Activated naive CD4-positive, alpha-beta T cell treated with anti-CD3 and anti-CD28 coated beads, Interleukin-2, amount 50 U/mL, for 16 hours (primary cell): ENCODE data around the gene RNF130.
"Not testable (repeated sequence)": the region's sequence is repeated elsewhere in the genome, so short reads cannot be mapped to it uniquely, and the experiment has no call there.

Source experiments
- DNase-seq: peaks from one replicate; pipeline ENCODE4 v3.0.0-alpha.2; 2020

The RNF130 gene

GRCh38 chr5:180053061-180053602 lies 18.4 kb downstream of the RNF130 start:
- no peak for DNase-seq

- no peak for DNase-seq
These were observed 19.2 kb downstream of the RNF130 start for GRCh38 chr5:180052211-180052818.

DNA sequence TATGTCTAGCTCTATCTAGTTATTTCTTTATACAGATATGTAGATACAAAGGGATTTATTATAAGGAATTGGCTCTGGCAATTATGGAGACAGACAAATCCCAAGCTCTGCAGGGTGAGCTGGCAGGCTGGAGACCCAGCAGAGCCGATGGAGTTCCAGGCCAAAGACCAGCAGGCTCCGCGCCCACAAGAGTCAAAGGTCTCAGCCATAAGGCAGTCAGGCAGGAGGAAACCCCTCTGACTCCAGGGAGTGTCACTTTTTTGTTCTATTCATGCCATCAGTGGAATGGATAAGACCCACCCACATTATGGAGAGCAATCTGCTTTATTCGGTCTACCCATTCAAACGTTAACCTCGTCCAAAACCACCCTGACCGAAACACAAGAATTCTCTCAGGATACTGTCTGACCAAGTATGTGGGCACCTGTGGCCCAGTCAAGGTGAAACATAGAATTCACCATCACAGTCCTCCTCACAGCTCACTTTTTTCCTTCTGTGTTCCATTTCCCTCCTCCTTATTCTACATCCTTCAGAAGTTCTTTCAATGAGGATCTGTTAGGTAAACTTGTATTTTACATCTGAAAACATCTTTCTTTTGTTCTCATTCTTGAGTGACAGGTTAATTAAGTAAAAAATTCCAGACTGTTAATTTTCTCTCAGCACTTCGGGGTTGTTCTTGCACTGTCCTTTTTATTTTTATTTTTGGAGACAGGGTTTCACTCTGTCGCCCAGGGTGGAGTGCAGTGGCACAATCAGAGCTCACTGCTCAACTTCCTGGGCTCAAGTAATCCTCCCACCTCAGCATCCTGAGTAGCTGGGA lies 21.2 kb downstream of the RNF130 start:
- no peak for DNase-seq

DNA sequence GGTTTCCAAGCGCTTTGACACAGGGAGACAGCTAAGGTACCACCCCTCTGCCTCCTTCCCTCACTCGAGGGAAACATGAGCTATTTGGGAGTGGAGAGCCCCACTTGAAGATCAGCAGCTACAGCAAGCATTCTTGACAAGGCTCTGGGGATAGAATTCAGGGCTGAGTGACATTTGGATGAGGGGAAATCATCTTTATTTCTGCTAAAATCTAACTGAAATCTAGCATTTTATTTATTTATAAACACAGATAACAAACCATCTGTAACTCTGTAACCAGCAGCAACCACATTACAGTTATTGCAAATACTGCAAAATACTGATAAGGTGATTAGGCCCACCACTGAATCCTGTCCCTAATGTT lies 22.4 kb downstream of the RNF130 start:
- DNase-seq = no peak

DNA sequence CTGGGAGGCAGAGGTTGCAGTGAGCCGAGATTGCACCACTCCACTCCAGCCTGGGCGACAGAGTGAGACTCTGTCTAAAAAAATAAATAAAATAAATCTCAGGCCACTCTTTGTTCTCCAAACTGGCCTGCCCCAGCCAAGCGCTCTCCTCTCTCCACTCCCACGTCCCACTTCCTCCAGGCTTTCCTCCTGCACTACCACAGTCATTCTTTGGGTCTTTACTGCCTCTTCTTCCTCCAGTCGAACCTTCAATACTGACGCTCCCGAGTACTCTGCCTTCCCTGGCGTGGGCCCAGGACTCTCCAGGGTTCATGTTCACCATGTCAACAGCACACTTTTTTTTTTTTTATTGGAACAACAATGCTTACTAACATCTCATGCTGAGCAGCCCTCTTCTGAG lies 23.9 kb downstream of the RNF130 start:
- no peak for DNase-seq

GRCh38 chr5:180046656-180047055 lies 24.9 kb downstream of the RNF130 start:
- DNase-seq = no peak

- no peak for DNase-seq
These were observed 25.6 kb downstream of the RNF130 start for GRCh38 chr5:180045889-180046499.

- DNase-seq = no peak
These were observed 28.2 kb downstream of the RNF130 start for GRCh38 chr5:180043377-180043776.

DNA sequence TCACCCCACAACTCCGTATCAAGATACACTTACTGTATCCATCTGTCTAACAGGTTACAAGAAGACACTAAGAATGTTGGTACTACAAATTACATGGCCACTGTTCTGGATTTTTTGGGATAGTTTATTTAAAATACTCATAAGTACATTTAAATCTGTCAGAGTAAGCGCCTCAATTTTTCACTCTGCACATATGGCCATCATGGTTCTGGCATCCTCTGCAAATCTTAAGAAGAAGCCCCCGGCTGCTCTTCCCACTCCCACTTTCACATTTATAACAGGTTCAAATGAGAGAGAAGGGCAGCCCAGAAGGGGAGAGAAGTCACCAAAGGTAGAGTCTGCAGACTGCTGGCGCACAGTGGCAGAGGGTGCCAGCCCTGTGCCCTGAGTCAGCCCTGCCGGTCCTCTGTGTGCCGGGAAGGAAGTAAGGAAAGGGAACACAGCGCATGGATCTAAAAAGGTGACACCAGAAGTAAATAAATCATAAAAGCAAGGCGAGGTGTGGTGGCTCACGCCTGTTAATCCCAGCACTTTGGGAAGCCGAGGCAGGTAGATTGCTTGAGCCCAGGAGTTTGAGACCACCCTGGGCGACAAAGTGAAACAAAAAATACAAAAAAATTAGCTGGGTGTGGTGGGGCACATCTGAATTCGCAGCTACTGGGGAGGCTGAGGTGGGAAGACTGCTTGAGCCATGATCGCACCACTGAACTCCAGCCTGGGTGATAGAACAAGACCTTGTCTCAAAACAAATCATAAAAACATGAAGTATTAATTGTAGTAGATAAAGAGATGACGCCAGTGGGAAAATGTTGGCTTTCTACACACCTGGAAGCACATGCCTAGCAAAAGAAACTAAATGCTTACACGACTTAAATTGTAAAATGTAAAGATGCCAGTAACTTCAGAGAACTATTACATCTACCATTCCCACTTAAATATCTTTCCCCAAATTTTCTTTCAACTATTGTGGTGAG lies 30.0 kb downstream of the RNF130 start:
- DNase-seq = no peak

DNA sequence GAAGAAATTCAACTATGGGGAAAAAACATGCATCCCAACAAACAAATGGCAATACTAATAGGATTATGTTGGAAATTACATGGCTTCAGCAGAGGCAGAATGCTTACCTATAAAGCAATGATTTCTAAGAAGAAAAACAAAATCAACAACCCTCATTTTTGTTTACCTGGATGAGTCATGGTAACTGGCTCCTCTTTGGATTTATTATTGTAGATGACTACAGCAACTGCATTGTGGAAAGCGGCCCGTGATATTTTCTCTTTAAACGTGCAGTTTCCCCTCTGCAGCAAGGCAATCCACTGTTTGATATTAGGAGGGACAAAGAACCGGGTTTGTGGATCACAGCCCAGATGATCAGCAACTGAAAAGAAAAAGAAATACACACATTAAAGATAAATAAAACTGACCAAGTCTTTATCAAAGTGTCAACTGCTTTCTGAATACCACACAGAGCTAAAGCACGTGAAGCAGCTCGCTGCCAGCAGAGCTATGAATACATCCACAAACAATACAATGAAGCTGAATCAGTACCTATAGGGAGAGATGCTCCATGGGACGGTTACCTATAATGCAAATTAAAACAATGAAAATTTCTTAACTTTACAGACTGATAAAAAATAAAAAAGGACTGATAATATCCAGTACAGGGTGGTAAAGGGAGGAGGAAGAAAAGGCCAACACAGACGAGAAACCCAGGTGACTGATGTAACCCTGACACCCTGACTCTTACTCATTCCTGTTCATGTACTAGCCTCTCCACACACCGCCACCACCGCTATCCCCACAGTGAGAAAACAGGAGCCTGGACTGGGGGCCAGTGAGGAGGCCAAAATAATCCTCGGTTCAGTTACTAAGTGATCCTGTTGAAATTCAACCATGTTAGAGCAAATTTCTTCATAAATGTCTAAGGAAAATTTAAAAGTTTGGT lies 31.0 kb downstream of the RNF130 start:
- no peak for DNase-seq

GRCh38 chr5:180035206-180035931 lies 36.2 kb downstream of the RNF130 start:
- no peak for DNase-seq

- no peak for DNase-seq
These were observed 37.0 kb downstream of the RNF130 start for GRCh38 chr5:180034564-180034963.

GRCh38 chr5:180027459-180028089 lies 44.0 kb downstream of the RNF130 start:
- no peak for DNase-seq

DNA sequence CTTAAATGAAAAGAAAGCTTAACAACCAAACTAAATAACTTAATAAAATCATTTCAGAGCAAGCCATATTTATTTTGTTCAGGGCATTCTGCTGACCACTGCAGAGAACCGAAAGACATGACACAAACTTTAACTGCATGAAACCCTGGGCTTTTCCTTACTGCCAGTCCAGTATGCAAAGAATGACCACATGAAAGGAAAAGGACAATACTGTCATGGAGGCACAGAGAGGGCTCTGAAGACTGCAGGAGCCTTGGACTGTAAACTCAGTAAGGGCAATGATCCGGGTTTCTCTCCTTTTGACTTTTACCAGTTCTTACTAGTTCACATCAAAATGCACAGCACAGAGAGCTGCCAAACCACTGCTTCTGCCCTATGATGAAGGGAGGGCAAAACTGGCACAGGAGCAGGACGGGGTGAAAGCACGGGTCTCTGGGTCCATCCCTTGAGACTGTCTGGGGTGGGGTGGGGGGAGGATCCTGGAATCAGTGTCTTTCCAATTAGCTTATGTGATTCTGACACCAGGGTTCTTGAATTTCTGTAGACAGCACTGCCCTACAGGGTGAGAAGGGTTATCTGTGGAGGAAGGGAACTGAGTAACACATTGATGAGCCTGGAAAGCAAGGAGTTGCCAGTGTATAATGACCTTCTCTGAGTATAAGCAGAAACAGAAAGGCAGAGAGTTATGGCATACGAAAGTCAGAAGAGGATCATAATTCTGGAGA lies 44.7 kb downstream of the RNF130 start:
- DNase-seq = no peak

DNA sequence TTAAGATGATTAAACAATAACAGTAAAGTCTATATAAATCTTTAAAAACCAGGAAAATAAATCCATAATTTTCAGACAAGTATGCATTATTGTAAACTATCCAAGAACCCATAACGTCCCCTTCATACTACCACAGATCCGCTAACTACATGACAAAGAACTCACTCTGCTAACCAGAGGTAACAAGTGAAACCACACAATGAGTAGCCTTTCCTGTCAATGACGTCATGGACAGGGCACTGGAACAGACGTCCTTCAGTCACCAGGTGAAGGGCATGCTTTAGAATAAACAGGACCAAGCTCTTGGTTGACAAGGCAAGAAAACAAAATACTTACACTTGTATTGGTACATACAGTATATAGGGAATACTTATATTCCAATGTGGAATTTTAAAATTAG lies 45.2 kb downstream of the RNF130 start:
- no peak for DNase-seq

DNA sequence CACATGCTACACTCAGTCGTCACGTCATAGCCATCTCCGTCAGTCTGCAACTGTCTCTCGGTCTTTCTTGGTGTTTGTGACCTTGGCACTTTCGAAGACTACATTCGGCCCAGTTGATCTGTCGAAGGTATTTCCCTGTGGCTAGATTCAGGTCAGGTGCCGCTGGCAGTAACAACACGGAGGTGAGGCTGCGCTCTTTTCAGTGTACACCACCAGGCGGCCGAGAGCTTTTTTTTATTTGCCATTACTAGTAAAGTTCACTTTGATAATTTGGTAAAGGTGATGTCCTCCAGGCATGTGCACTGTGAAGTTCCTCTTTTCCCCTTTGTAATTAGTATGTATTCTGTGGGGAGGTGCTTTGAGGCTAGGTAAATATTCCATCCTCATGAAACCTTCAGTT lies 49.7 kb downstream of the RNF130 start:
- DNase-seq = no peak

DNA sequence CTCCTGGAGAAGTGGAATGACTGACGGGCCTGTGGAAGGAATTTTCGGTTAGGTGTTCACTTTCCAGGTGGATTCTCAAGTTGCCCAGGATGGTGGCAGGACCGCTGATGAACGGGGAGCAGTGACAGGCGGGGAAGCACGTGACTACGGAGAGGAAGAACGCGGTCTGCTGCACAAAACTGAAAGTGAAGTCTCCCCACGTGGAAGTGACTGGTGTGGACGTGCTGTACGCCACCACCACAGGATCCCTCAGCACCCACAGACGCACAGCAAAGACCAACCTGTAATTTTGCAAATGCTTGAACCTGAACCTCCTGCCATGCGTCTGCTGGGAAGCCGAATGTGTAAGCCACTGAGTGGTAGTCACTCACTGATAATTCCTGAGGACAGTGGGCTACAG lies 51.4 kb downstream of the RNF130 start:
- no peak for DNase-seq

DNA sequence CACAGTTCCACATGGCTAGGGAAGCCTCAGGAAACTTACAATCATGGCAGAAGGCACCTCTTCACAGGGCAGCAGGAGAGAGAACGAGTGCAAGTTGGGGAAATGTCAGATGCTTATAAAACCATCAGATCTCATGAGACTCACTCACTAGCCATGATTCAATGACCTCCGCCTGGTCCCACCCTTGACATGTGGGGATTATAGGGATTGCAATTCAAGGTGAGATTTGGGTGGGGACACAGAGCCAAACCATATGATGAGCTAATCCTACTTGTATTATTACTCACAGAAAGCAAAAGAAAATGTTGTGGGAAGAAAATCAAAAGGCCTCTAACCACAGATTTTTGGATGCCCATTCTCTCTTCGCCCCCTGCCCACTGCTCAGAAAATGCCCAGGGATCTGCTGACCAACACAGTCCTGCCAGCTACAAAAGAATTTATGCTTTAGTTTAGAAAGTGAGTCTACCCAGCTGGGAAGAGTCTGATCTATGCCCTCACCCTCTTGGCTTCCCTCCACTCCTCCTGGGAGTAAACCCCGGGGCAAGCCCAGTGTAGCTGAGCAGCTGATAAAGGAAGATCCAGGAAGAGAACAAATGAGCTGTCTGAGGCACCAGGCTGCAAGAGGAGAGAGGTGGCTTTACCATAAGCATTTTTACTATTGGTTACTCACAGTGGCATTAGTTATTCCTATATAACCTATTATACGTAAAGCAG lies 53.1 kb downstream of the RNF130 start:
- DNase-seq = no peak

GRCh38 chr5:180015523-180015922 lies 56.0 kb downstream of the RNF130 start:
- DNase-seq = not testable (repeated sequence)
